ENCODE measurements around the gene NUAK1.

The NUAK1 gene

DNA sequence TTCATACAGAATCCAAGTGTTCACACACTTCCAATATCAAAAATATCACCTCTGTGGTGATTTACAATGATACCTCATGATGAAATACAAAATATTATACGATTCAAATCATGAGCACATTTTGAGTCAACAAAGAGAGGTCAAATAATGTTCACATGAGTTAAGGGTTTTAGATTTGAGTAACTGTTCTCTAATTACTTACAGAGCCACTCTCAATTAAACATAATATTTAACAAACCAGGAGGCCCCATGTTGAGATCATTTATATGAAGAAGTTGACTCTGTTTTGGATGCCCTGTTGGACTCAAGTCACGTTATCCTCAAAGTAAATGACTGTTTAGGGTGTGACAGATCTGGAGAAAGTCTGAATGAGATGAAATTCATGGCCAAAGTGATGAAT, 53.5 kb downstream of the NUAK1 start:
- Histone ChIP-seq H3K36me3 (ENCODE audit: insufficient read depth, low read length) (peaks cover 18% of the 10 kb centered on the region), H3K9ac (ENCODE audit: low read depth, low read length) (peak overlapping the region; percentile 81), H3K27me3 (ENCODE audit: control insufficient read depth, insufficient read depth, low read length) (no peaks in the 10 kb centered on the region), H3K4me1 (ENCODE audit: control insufficient read depth, insufficient read depth, low read length) (peaks cover 61% of the 10 kb centered on the region), H3K4me3 (ENCODE audit: low read length) (no peak overlapping the region), H3K4me2 (ENCODE audit: low read length) (no peak overlapping the region), H3K9me3 (replicated peaks; ENCODE audit: low read length) (no peaks in the 10 kb centered on the region)

DNA sequence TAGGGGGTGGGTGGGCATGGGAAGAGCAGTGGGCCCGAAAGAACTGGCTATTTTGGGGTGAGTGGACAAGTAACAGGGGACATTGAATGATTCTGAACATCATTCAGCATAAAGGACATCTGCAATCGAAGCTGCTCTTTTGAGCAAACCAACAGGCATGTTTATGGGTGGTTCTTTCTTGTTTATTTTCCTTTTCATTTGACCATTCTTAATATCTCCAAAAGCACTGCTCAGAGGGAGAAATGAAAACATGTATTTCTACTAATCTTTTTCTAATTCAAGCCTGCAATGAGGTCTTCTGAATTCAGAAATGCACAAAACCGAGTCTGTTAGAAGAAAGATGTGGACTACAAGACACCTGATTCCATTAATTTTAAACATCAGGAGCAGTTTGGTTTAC, 54.0 kb downstream of the NUAK1 start:
- Histone ChIP-seq H3K9ac (ENCODE audit: low read depth, low read length) (peak overlapping the region; percentile 81), H3K27me3 (ENCODE audit: control insufficient read depth, insufficient read depth, low read length) (no peaks in the 10 kb centered on the region), H3K36me3 (ENCODE audit: insufficient read depth, low read length) (peaks cover 18% of the 10 kb centered on the region), H3K4me2 (ENCODE audit: low read length) (no peak overlapping the region), H3K9me3 (replicated peaks; ENCODE audit: low read length) (no peaks in the 10 kb centered on the region), H3K4me1 (ENCODE audit: control insufficient read depth, insufficient read depth, low read length) (peaks cover 61% of the 10 kb centered on the region), H3K4me3 (ENCODE audit: low read length) (no peak overlapping the region)

GRCh38 chr12:106084014-106084671, 54.6 kb downstream of the NUAK1 start:
- Histone ChIP-seq H3K4me3 (ENCODE audit: low read length) (peak overlapping the region; percentile 41), H3K36me3 (ENCODE audit: insufficient read depth, low read length) (peaks cover 18% of the 10 kb centered on the region), H3K4me2 (ENCODE audit: low read length) (peak overlapping the region; percentile 73), H3K9me3 (replicated peaks; ENCODE audit: low read length) (no peaks in the 10 kb centered on the region), H3K27me3 (ENCODE audit: control insufficient read depth, insufficient read depth, low read length) (no peaks in the 10 kb centered on the region), H3K4me1 (ENCODE audit: control insufficient read depth, insufficient read depth, low read length) (peaks cover 65% of the 10 kb centered on the region), H3K9ac (ENCODE audit: low read depth, low read length) (peak overlapping the region; percentile 81)

DNA sequence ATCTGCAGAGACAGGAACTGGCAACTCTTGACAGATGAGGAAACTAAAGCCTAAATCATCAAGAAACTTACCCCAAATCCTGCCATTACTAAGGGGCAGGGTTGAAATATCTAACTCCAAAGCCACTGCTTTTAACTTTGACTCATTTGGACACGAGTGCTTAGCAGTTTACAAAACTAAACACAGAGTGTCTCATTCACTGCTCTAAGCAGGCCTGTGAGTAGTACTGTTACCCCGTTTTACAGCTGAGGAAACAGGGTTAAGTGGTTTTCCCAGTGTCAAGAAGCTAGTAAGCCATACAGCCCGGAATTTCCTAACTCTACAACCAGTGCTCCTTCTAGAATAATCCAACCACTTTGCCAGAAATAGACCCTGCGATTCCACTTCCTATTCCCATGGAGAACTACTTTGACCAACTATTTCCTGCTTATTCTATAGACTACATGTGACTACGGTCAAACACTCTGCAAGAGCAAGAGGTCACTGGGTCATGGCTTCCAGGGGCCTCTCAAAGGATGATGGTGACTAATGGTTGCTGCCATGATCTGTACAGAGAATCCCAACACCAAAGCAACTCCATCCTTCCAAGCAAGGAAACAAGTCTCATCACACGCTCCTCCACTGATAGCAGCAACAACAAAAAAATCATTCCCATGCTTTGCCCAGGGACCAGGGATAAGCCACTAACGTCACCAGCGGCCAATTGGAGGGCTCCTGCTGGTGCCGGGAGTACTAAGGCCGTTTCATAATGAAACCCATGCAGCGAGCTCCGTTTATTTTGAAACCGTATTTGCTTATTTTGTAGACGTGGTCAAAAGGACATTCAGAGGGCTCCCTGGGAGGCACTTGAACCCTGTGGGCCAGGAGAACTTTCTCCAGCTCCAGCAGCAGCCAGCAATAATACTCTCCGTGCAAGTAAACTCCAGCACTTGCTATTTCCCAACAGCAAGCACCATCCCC, 56.3 kb downstream of the NUAK1 start:
- no peak overlapping the region for H3K4me2 ChIP-seq (ENCODE audit: low read length)
- H3K9ac ChIP-seq (ENCODE audit: low read depth, low read length): peak overlapping the region; percentile 41
- H3K9me3 ChIP-seq (replicated peaks; ENCODE audit: low read length): no peaks in the 10 kb centered on the region
- no peaks in the 10 kb centered on the region for H3K27me3 ChIP-seq (ENCODE audit: control insufficient read depth, insufficient read depth, low read length)
- H3K4me1 ChIP-seq (ENCODE audit: control insufficient read depth, insufficient read depth, low read length): peaks cover 78% of the 10 kb centered on the region
- no peak overlapping the region for H3K4me3 ChIP-seq (ENCODE audit: low read length)
- peaks cover 18% of the 10 kb centered on the region for H3K36me3 ChIP-seq (ENCODE audit: insufficient read depth, low read length)

- peaks cover 21% of the 10 kb centered on the region for H3K36me3 ChIP-seq (ENCODE audit: insufficient read depth, low read length)
- H3K27me3 ChIP-seq (ENCODE audit: control insufficient read depth, insufficient read depth, low read length): no peaks in the 10 kb centered on the region
- H3K9ac ChIP-seq (ENCODE audit: low read depth, low read length): peak overlapping the region; percentile 69
- H3K4me2 ChIP-seq (ENCODE audit: low read length): no peak overlapping the region
- H3K4me1 ChIP-seq (ENCODE audit: control insufficient read depth, insufficient read depth, low read length): peaks cover 78% of the 10 kb centered on the region
- H3K9me3 ChIP-seq (replicated peaks; ENCODE audit: low read length): no peaks in the 10 kb centered on the region
- no peak overlapping the region for H3K4me3 ChIP-seq (ENCODE audit: low read length)
Measured at GRCh38 chr12:106081606-106082005, 57.1 kb downstream of the NUAK1 start.

DNA sequence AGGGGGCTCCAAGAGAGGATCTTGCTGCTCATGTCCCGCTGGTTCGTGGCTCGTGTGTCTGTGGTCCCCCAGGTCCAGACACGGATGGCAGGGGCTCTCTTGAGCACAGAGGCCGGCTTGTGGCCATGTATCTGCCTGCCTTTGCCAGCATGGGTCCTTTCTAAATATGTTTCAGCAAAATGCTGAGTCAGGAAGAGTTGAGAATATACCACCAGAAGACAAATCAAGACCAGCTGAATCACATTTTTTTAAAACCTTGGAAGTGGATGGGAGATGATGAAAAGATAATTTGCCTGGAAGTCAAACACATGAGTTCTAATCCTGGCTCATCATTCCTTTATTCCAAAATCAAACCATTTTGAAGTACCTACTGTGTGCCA, 58.0 kb downstream of the NUAK1 start:
- H3K9me3 ChIP-seq (replicated peaks; ENCODE audit: low read length): no peaks in the 10 kb centered on the region
- H3K36me3 ChIP-seq (ENCODE audit: insufficient read depth, low read length): peaks cover 21% of the 10 kb centered on the region
- no peaks in the 10 kb centered on the region for H3K27me3 ChIP-seq (ENCODE audit: control insufficient read depth, insufficient read depth, low read length)
- H3K4me3 ChIP-seq (ENCODE audit: low read length): no peak overlapping the region
- H3K4me1 ChIP-seq (ENCODE audit: control insufficient read depth, insufficient read depth, low read length): peaks cover 78% of the 10 kb centered on the region
- H3K4me2 ChIP-seq (ENCODE audit: low read length): no peak overlapping the region
- H3K9ac ChIP-seq (ENCODE audit: low read depth, low read length): peak overlapping the region; percentile 69

- Histone ChIP-seq H3K4me3 (ENCODE audit: low read length) (no peak overlapping the region), H3K9ac (ENCODE audit: low read depth, low read length) (peak overlapping the region; percentile 69), H3K9me3 (replicated peaks; ENCODE audit: low read length) (no peaks in the 10 kb centered on the region), H3K27me3 (ENCODE audit: control insufficient read depth, insufficient read depth, low read length) (no peaks in the 10 kb centered on the region), H3K36me3 (ENCODE audit: insufficient read depth, low read length) (peaks cover 18% of the 10 kb centered on the region), H3K4me2 (ENCODE audit: low read length) (peak overlapping the region; percentile 8), H3K4me1 (ENCODE audit: control insufficient read depth, insufficient read depth, low read length) (peaks cover 72% of the 10 kb centered on the region)
Measured at GRCh38 chr12:106080041-106080790, 58.5 kb downstream of the NUAK1 start.

- peaks cover 18% of the 10 kb centered on the region for H3K36me3 ChIP-seq (ENCODE audit: insufficient read depth, low read length)
- peak overlapping the region; percentile 69 for H3K9ac ChIP-seq (ENCODE audit: low read depth, low read length)
- peaks cover 70% of the 10 kb centered on the region for H3K4me1 ChIP-seq (ENCODE audit: control insufficient read depth, insufficient read depth, low read length)
- H3K27me3 ChIP-seq (ENCODE audit: control insufficient read depth, insufficient read depth, low read length): no peaks in the 10 kb centered on the region
- no peak overlapping the region for H3K4me3 ChIP-seq (ENCODE audit: low read length)
- H3K4me2 ChIP-seq (ENCODE audit: low read length): no peak overlapping the region
- H3K9me3 ChIP-seq (replicated peaks; ENCODE audit: low read length): no peaks in the 10 kb centered on the region
Measured at GRCh38 chr12:106079148-106079738, 59.5 kb downstream of the NUAK1 start.

- Histone ChIP-seq H3K4me3 (ENCODE audit: low read length) (no peak overlapping the region), H3K9ac (ENCODE audit: low read depth, low read length) (peak overlapping the region; percentile 32), H3K27me3 (ENCODE audit: control insufficient read depth, insufficient read depth, low read length) (no peaks in the 10 kb centered on the region), H3K4me1 (ENCODE audit: control insufficient read depth, insufficient read depth, low read length) (peaks cover 64% of the 10 kb centered on the region), H3K9me3 (replicated peaks; ENCODE audit: low read length) (no peaks in the 10 kb centered on the region), H3K36me3 (ENCODE audit: insufficient read depth, low read length) (peaks cover 15% of the 10 kb centered on the region), H3K4me2 (ENCODE audit: low read length) (peak overlapping the region; percentile 38)
Measured at GRCh38 chr12:106078358-106079010, 60.3 kb downstream of the NUAK1 start.

DNA sequence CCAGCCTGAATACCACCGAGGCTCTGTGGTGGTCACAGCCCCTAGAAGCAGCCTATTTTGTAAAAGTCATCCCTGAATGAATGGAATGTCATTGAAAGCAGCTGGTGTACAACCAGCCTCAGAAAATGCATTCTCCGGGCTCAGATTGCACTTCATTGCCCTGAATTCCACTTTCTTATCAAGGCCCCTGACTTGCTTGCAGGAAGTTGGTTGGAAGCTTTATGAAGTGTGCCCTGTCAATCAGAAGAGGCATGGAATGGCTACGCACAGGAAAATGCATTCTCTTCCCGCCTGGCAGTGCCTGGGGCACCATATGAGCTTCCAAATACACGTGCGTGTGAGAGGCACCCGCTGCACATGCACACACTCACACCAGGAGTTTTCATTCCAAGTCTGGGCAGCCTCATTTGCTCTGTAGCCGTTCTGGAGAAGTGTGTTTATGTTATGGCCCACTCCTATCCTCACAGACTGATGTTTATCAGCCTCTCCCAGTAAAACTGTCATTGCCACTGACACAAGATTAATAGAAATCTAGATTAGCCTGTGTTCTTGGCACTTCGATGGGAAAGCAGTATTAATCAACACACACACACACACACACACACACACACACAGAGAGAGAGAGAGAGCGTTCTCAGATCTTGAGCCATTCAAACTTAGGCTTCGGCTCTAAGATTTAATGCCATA, 63.9 kb downstream of the NUAK1 start:
- Histone ChIP-seq H3K9me3 (replicated peaks; ENCODE audit: low read length) (no peaks in the 10 kb centered on the region), H3K9ac (ENCODE audit: low read depth, low read length) (no peak overlapping the region), H3K4me1 (ENCODE audit: control insufficient read depth, insufficient read depth, low read length) (peaks cover 32% of the 10 kb centered on the region), H3K27me3 (ENCODE audit: control insufficient read depth, insufficient read depth, low read length) (no peaks in the 10 kb centered on the region), H3K4me3 (ENCODE audit: low read length) (no peak overlapping the region), H3K36me3 (ENCODE audit: insufficient read depth, low read length) (peaks cover 14% of the 10 kb centered on the region), H3K4me2 (ENCODE audit: low read length) (no peak overlapping the region)
